Fibroblast of lung (primary cell): Measurements from ENCODE around the gene TEX13A. TPM values are rescaled to one million over a fixed set of nuclear protein-coding genes. Genes with fewer than 3 reads are reported as not detected.
A peak's percentile ranks its signal among the peaks of the same experiment; 100 is the strongest.

Source experiments
- DNase-seq, 2 donors: peaks; one replicate each; pipeline versions ENCODE4 v3.0.0 to v3.0.0-alpha.2; 2010; ENCODE audit warnings: low read depth in 2 of 2
- H2AFZ ChIP-seq: 2 replicates; pipeline ENCODE4 v1.5.1; 2012; ENCODE audit warnings: low read length, control low read depth, inconsistent platforms
- H3K27ac ChIP-seq: 2 replicates; pipeline ENCODE4 v1.5.1; 2011; ENCODE audit warnings: low read length, control low read depth; ENCODE audit not compliant: insufficient read depth
- H3K27me3 ChIP-seq: 2 replicates; pipeline ENCODE4 v1.5.1; 2011; ENCODE audit warnings: mild to moderate bottlenecking, low read length; ENCODE audit not compliant: control insufficient read depth, insufficient read depth
- H3K36me3 ChIP-seq: 2 replicates; pipeline ENCODE4 v1.5.1; 2011; ENCODE audit warnings: low read length; ENCODE audit not compliant: control insufficient read depth, insufficient read depth
- H3K4me1 ChIP-seq: 2 replicates; pipeline ENCODE4 v1.5.1; 2011; ENCODE audit warnings: low read length; ENCODE audit not compliant: control insufficient read depth, insufficient read depth; ENCODE audit errors: extremely low read depth
- H3K4me2 ChIP-seq: 2 replicates; pipeline ENCODE4 v1.5.1; 2011; ENCODE audit warnings: low read length, control low read depth; ENCODE audit not compliant: insufficient read depth; ENCODE audit errors: extremely low read depth
- H3K4me3 ChIP-seq, 4 experiments: fragments of 200-600 bp in 1 of 4; sonication (generic) in 1 of 4; replicated peaks in 1 of 4; 2 replicates each; pipeline ENCODE4 v1.5.1; 2011 to 2016; ENCODE audit warnings: low read length in 4 of 4, low read depth in 3 of 4, mild to moderate bottlenecking in 3 of 4, control low read depth in 2 of 4, inconsistent platforms in 1 of 4, mixed read lengths in 1 of 4; ENCODE audit not compliant: insufficient read depth in 1 of 4; ENCODE audit errors: control extremely low read depth in 1 of 4
- H3K79me2 ChIP-seq: 2 replicates; pipeline ENCODE4 v1.5.1; 2012; ENCODE audit warnings: mild to moderate bottlenecking, low read length, inconsistent platforms; ENCODE audit not compliant: control insufficient read depth, insufficient read depth
- H3K9ac ChIP-seq: 2 replicates; pipeline ENCODE4 v1.5.1; 2011; ENCODE audit warnings: mild to moderate bottlenecking, low read length, control low read depth; ENCODE audit not compliant: insufficient read depth
- H3K9me3 ChIP-seq: 2 replicates; pipeline ENCODE4 v1.5.1; 2012; ENCODE audit warnings: low read depth, low read length; ENCODE audit not compliant: control insufficient read depth, insufficient read depth
- H4K20me1 ChIP-seq: 2 replicates; pipeline ENCODE4 v1.5.1; 2011; ENCODE audit warnings: low read length; ENCODE audit not compliant: control insufficient read depth, insufficient read depth; ENCODE audit errors: extremely low read depth
- CTCF ChIP-seq, 2 donors: IDR thresholded peaks in 1 of 2; conservative IDR thresholded peaks in 1 of 2; 1 replicate in 1 of 2; 2 replicates in 1 of 2; pipeline ENCODE4 v1.5.1; 2011 to 2012; ENCODE audit warnings: low read length in 2 of 2, control low read depth in 1 of 2, inconsistent platforms in 1 of 2, low read depth in 1 of 2, mild to moderate bottlenecking in 1 of 2
- EZH2 ChIP-seq: IDR thresholded peaks from 2 replicates; pipeline ENCODE4 v1.5.1; 2012; ENCODE audit warnings: low read length, control low read depth, mild to moderate bottlenecking; ENCODE audit errors: missing control alignments
- polyA plus RNA-seq, 2 donors: library from polyadenylated mRNA; depleted of rRNA in 1 of 2; stranded (reverse) in 1 of 2; unstranded in 1 of 2; fragments of >200 nt; gene quantifications; 2 replicates each; pipeline ENCODE4 v1.2.1, GENCODE V29; 2011 to 2012; ENCODE audit warnings: missing spikeins in 1 of 2
- total RNA-seq: library from RNA; depleted of rRNA; stranded (reverse); fragments of >200 nt; gene quantifications from 2 replicates; pipeline ENCODE4 v1.2.1, GENCODE V29; 2014

The TEX13A gene
- total and polyA plus RNA-seq, 2 donors (not counting 1 experiment from before 2014, with no cell fraction given): not detected

- peak in 1 of 2 donors; percentile 9 for DNase-seq
- H3K4me2 ChIP-seq: no peak overlapping the region
- TF ChIP-seq CTCF (conservative IDR thresholded peaks at IDR 0.05 in 1 of 2, IDR thresholded peaks at IDR 0.05 in 1 of 2; ENCODE audit: low read depth in 1 of 2, low read length in 2 of 2) (no peak), EZH2 (no peak)
Observed at GRCh38 chrX:105266456-105266855, 46.0 kb upstream of the TEX13A start.

GRCh38 chrX:105265093-105265492 is 44.6 kb upstream of the TEX13A start:
- Histone ChIP-seq H2AFZ (no peak overlapping the region), H3K79me2 (no peaks in the 10 kb centered on the region), H3K4me2 (no peak overlapping the region), H3K9me3 (no peaks in the 10 kb centered on the region), H3K27ac (no peak overlapping the region), H4K20me1 (no peaks in the 10 kb centered on the region), H3K36me3 (no peaks in the 10 kb centered on the region), H3K4me1 (no peaks in the 10 kb centered on the region), H3K9ac (no peak overlapping the region), H3K4me3 (no peak overlapping the region), H3K27me3 (no peaks in the 10 kb centered on the region)
- DNase-seq: no peak
- TF ChIP-seq CTCF (conservative IDR thresholded peaks at IDR 0.05 in 1 of 2, IDR thresholded peaks at IDR 0.05 in 1 of 2; ENCODE audit: low read depth in 1 of 2, low read length in 2 of 2): no peak
- TF ChIP-seq EZH2: no peak

More at GRCh38 chrX:105266456-105266855, 46.0 kb upstream of the TEX13A start:
- H3K36me3 ChIP-seq: no peaks in the 10 kb centered on the region
- no peaks in the 10 kb centered on the region for H3K79me2 ChIP-seq
- no peaks in the 10 kb centered on the region for H3K4me1 ChIP-seq
- no peaks in the 10 kb centered on the region for H3K27me3 ChIP-seq
- no peak overlapping the region for H3K27ac ChIP-seq
- no peak overlapping the region for H3K4me3 ChIP-seq
- H3K9me3 ChIP-seq: no peaks in the 10 kb centered on the region
- no peak overlapping the region for H2AFZ ChIP-seq
- no peaks in the 10 kb centered on the region for H4K20me1 ChIP-seq
- H3K9ac ChIP-seq: no peak overlapping the region

GRCh38 chrX:105263801-105264200 is 43.3 kb upstream of the TEX13A start:
- no peaks in the 10 kb centered on the region for H3K4me1 ChIP-seq
- no peak overlapping the region for H3K4me2 ChIP-seq
- H3K36me3 ChIP-seq: no peaks in the 10 kb centered on the region
- H3K9ac ChIP-seq: no peak overlapping the region
- no peaks in the 10 kb centered on the region for H3K27me3 ChIP-seq
- H2AFZ ChIP-seq: no peak overlapping the region
- DNase-seq: peak in 1 of 2 donors; percentile 20
- H3K79me2 ChIP-seq: no peaks in the 10 kb centered on the region
- H3K4me3 ChIP-seq: no peak overlapping the region
- H4K20me1 ChIP-seq: no peaks in the 10 kb centered on the region
- TF ChIP-seq CTCF (conservative IDR thresholded peaks at IDR 0.05 in 1 of 2, IDR thresholded peaks at IDR 0.05 in 1 of 2; ENCODE audit: low read depth in 1 of 2, low read length in 2 of 2) (no peak), EZH2 (no peak)
- H3K9me3 ChIP-seq: no peaks in the 10 kb centered on the region
- no peak overlapping the region for H3K27ac ChIP-seq
